Ishikawa (cell line): Measurements from ENCODE around the gene FGR.

ENCODE experiments used
- CEBPB ChIP-seq: IDR thresholded peaks from 2 replicates; pipeline ENCODE4 v1.6.1; 2012
- CREB1 ChIP-seq: IDR thresholded peaks from 2 replicates; pipeline ENCODE4 v1.6.1; 2012; ENCODE audit warnings: low read depth
- EGR1 ChIP-seq: IDR thresholded peaks from 2 replicates; pipeline ENCODE4 v1.6.1; 2012
- EP300 ChIP-seq: IDR thresholded peaks from 2 replicates; pipeline ENCODE4 v1.6.1; 2012; ENCODE audit warnings: borderline replicate concordance
- FOXM1 ChIP-seq: IDR thresholded peaks from 2 replicates; pipeline ENCODE4 v1.6.1; 2012; ENCODE audit warnings: low read depth, borderline replicate concordance
- MAX ChIP-seq: IDR thresholded peaks from 2 replicates; pipeline ENCODE4 v1.6.1; 2012
- NFIC ChIP-seq: IDR thresholded peaks from 2 replicates; pipeline ENCODE4 v1.6.1; 2012
- RAD21 ChIP-seq: IDR thresholded peaks from 2 replicates; pipeline ENCODE4 v1.6.1; 2012; ENCODE audit warnings: low read depth
- REST ChIP-seq: IDR thresholded peaks from 2 replicates; pipeline ENCODE4 v1.6.1; 2012; ENCODE audit warnings: low read depth, mild to moderate bottlenecking
- TAF1 ChIP-seq: IDR thresholded peaks from 2 replicates; pipeline ENCODE4 v1.6.1; 2012; ENCODE audit warnings: low read depth, mild to moderate bottlenecking
- TCF12 ChIP-seq: IDR thresholded peaks from 2 replicates; pipeline ENCODE4 v1.6.1; 2012; ENCODE audit warnings: low read depth
- TEAD4 ChIP-seq: IDR thresholded peaks from 2 replicates; pipeline ENCODE4 v1.6.1; 2012
- USF1 ChIP-seq: IDR thresholded peaks from 2 replicates; pipeline ENCODE4 v1.6.1; 2012
- YY1 ChIP-seq: IDR thresholded peaks from 2 replicates; pipeline ENCODE4 v1.6.1; 2012; ENCODE audit warnings: low read depth
- ZBTB7A ChIP-seq: IDR thresholded peaks from 2 replicates; pipeline ENCODE4 v1.6.1; 2012; ENCODE audit warnings: low read depth

The FGR gene

GRCh38 chr1:27630859-27631491, 4.0 kb downstream of the FGR start:
- TF ChIP-seq REST (no peak), ZBTB7A (no peak), YY1 (no peak), FOXM1 (no peak), USF1 (no peak), EP300 (no peak), TAF1 (no peak), RAD21 (no peak), NFIC (no peak), TEAD4 (no peak), CEBPB (no peak)

- TF ChIP-seq USF1 = no peak
- no peak for TF ChIP-seq NFIC
- TF ChIP-seq MAX = no peak
- TF ChIP-seq EGR1 = no peak
- TF ChIP-seq FOXM1 = no peak
- no peak for TF ChIP-seq CEBPB
- no peak for TF ChIP-seq YY1
- no peak for TF ChIP-seq TCF12
- TF ChIP-seq TEAD4 = no peak
- no peak for TF ChIP-seq RAD21
- no peak for TF ChIP-seq EP300
- TF ChIP-seq ZBTB7A = no peak
- no peak for TF ChIP-seq TAF1
- no peak for TF ChIP-seq REST
- TF ChIP-seq CREB1 = no peak
Measured at GRCh38 chr1:27628712-27629111, 6.3 kb downstream of the FGR start.

- TF ChIP-seq CEBPB (no peak), YY1 (no peak), TAF1 (no peak), FOXM1 (no peak), TEAD4 (no peak), NFIC (no peak), USF1 (no peak), RAD21 (no peak), TCF12 (no peak), EP300 (no peak), MAX (no peak)
Measured at GRCh38 chr1:27627061-27627460, 7.9 kb downstream of the FGR start.

- TF ChIP-seq FOXM1 = no peak
- no peak for TF ChIP-seq EGR1
- no peak for TF ChIP-seq EP300
- no peak for TF ChIP-seq TCF12
- TF ChIP-seq YY1 = no peak
- no peak for TF ChIP-seq CREB1
- no peak for TF ChIP-seq ZBTB7A
Measured at GRCh38 chr1:27626031-27626935, 8.7 kb downstream of the FGR start.

GRCh38 chr1:27624467-27625178, 10.4 kb downstream of the FGR start:
- TF ChIP-seq USF1 = no peak
- no peak for TF ChIP-seq CEBPB
- TF ChIP-seq CREB1 = no peak
- TF ChIP-seq NFIC = no peak
- TF ChIP-seq RAD21 = no peak
- no peak for TF ChIP-seq ZBTB7A
- TF ChIP-seq MAX = no peak
- no peak for TF ChIP-seq YY1
- TF ChIP-seq TEAD4 = no peak
- no peak for TF ChIP-seq TCF12
- no peak for TF ChIP-seq REST
- no peak for TF ChIP-seq EP300
- no peak for TF ChIP-seq FOXM1
- no peak for TF ChIP-seq EGR1
- TF ChIP-seq TAF1 = no peak
